BLaER1 treated with 17β-estradiol and CSF1 and Interleukin-3, amounts not matched to agents 10 nM and 100 nM (cell line): Measurements from ENCODE around the gene TMOD1.
A peak's percentile ranks its signal among the peaks of the same experiment; 100 is the strongest.

Experiments used
- H3K27ac ChIP-seq, 11 experiments: shearing (Covaris generic); formaldehyde crosslinking; 2 replicates each; pipeline ENCODE4 v1.8.1; 2022
- H3K27me3 ChIP-seq, 11 experiments: shearing (Covaris generic); formaldehyde crosslinking; 2 replicates each; pipeline ENCODE4 v1.8.1; 2022
- H3K36me3 ChIP-seq, 11 experiments: shearing (Covaris generic); formaldehyde crosslinking; 2 replicates each; pipeline ENCODE4 v1.8.1; 2022
- H3K4me1 ChIP-seq, 10 experiments: shearing (Covaris generic); formaldehyde crosslinking; 2 replicates each; pipeline ENCODE4 v1.8.1; 2022
- H3K4me2 ChIP-seq, 11 experiments: shearing (Covaris generic); formaldehyde crosslinking; 2 replicates each; pipeline ENCODE4 v1.8.1; 2022
- H3K4me3 ChIP-seq, 10 experiments: shearing (Covaris generic); formaldehyde crosslinking; 2 replicates each; pipeline ENCODE4 v1.8.1; 2022
- H3K9ac ChIP-seq, 11 experiments: shearing (Covaris generic); formaldehyde crosslinking; 2 replicates each; pipeline ENCODE4 v1.8.1; 2022
- H3K9me3 ChIP-seq, 11 experiments: shearing (Covaris generic); formaldehyde crosslinking; replicated peaks in 1 of 11; 2 replicates each; pipeline ENCODE4 v1.8.1; 2022
- H4K20me1 ChIP-seq, 11 experiments: shearing (Covaris generic); formaldehyde crosslinking; 2 replicates each; pipeline ENCODE4 v1.8.1; 2022
- Cebpa-rat ChIP-seq, 11 experiments: shearing (Covaris generic); IDR thresholded peaks; 2 replicates each; pipeline ENCODE4 v1.8.1; 2022

TMOD1 gene

GRCh38 chr9:97635026-97635425, 133.6 kb downstream of the TMOD1 start:
- no peaks in the 10 kb centered on the region for H3K9me3 ChIP-seq
- H3K27ac ChIP-seq = peak overlapping the region in 10 of 11 experiments; percentile 92 to 98 (median 94); a peak in 19 of 22 replicates
- peak overlapping the region; percentile 89 to 99 (median 95) for H3K9ac ChIP-seq
- H3K36me3 ChIP-seq = peaks cover 0 to 43% (median 10%) of the 10 kb centered on the region in 11 experiments; a peak in 11 of 22 replicates
- peak overlapping the region; percentile 86 to 99 (median 92) for H3K4me3 ChIP-seq
- H3K27me3 ChIP-seq = no peaks in the 10 kb centered on the region
- peaks cover 36 to 53% (median 43%) of the 10 kb centered on the region in 10 experiments for H3K4me1 ChIP-seq
- TF ChIP-seq Cebpa-rat (IDR thresholded peaks at IDR 0.05) = no peak
- peaks cover 32 to 63% (median 51%) of the 10 kb centered on the region in 11 experiments; a peak in 21 of 22 replicates for H4K20me1 ChIP-seq
- H3K4me2 ChIP-seq = peak overlapping the region; percentile 81 to 94 (median 88)

- peak overlapping the region; percentile 23 to 65 (median 46) for H3K4me2 ChIP-seq
- peaks cover 40 to 81% (median 66%) of the 10 kb centered on the region in 11 experiments; a peak in 21 of 22 replicates for H4K20me1 ChIP-seq
- peak overlapping the region in 3 of 11 experiments; percentile 19 to 26 (median 25); a peak in 2 of 22 replicates for H3K9ac ChIP-seq
- H3K4me1 ChIP-seq = peaks cover 30 to 41% (median 34%) of the 10 kb centered on the region in 10 experiments
- no peak overlapping the region for H3K27ac ChIP-seq
- no peak for TF ChIP-seq Cebpa-rat (IDR thresholded peaks at IDR 0.05)
- H3K9me3 ChIP-seq = no peaks in the 10 kb centered on the region
- peaks cover 18 to 61% (median 24%) of the 10 kb centered on the region in 11 experiments; a peak in 21 of 22 replicates for H3K36me3 ChIP-seq
- no peaks in the 10 kb centered on the region for H3K27me3 ChIP-seq
- H3K4me3 ChIP-seq = no peak overlapping the region
Observed at GRCh38 chr9:97636903-97637302, 135.4 kb downstream of the TMOD1 start.

GRCh38 chr9:97638666-97639065, 137.2 kb downstream of the TMOD1 start:
- no peak overlapping the region for H3K4me3 ChIP-seq
- no peaks in the 10 kb centered on the region for H3K9me3 ChIP-seq
- H3K27ac ChIP-seq = no peak overlapping the region
- H3K9ac ChIP-seq = no peak overlapping the region; a peak in 2 of 22 replicates
- peaks cover 40 to 93% (median 67%) of the 10 kb centered on the region in 11 experiments; a peak in 21 of 22 replicates for H4K20me1 ChIP-seq
- no peaks in the 10 kb centered on the region for H3K27me3 ChIP-seq
- peaks cover 27 to 39% (median 30%) of the 10 kb centered on the region in 10 experiments for H3K4me1 ChIP-seq
- no peak for TF ChIP-seq Cebpa-rat (IDR thresholded peaks at IDR 0.05)
- H3K4me2 ChIP-seq = peak overlapping the region in 2 of 11 experiments; percentile 21 to 30; a peak in 1 of 22 replicates
- H3K36me3 ChIP-seq = peaks cover 36 to 79% (median 41%) of the 10 kb centered on the region in 11 experiments

GRCh38 chr9:97640325-97640724, 138.9 kb downstream of the TMOD1 start:
- Histone ChIP-seq H3K4me3 (no peak overlapping the region), H4K20me1 (peaks cover 40 to 94% (median 71%) of the 10 kb centered on the region in 11 experiments; a peak in 21 of 22 replicates), H3K4me1 (peaks cover 19 to 32% (median 23%) of the 10 kb centered on the region in 10 experiments), H3K36me3 (peaks cover 53 to 92% (median 58%) of the 10 kb centered on the region in 11 experiments), H3K9ac (no peak overlapping the region), H3K27ac (no peak overlapping the region), H3K27me3 (no peaks in the 10 kb centered on the region), H3K4me2 (no peak overlapping the region), H3K9me3 (no peaks in the 10 kb centered on the region)
- no peak for TF ChIP-seq Cebpa-rat (IDR thresholded peaks at IDR 0.05)

GRCh38 chr9:97645720-97646119, 144.3 kb downstream of the TMOD1 start:
- peaks cover 0 to 3% (median 0%) of the 10 kb centered on the region in 10 experiments; a peak in 2 of 20 replicates for H3K4me1 ChIP-seq
- H3K36me3 ChIP-seq = peaks cover 94 to 100% (median 100%) of the 10 kb centered on the region in 11 experiments
- no peak overlapping the region for H3K9ac ChIP-seq
- H3K27ac ChIP-seq = no peak overlapping the region
- H3K4me2 ChIP-seq = no peak overlapping the region
- H3K4me3 ChIP-seq = no peak overlapping the region
- no peak for TF ChIP-seq Cebpa-rat (IDR thresholded peaks at IDR 0.05)
- H4K20me1 ChIP-seq = peaks cover under 1 to 65% (median 26%) of the 10 kb centered on the region in 11 experiments; a peak in 19 of 22 replicates
- no peaks in the 10 kb centered on the region for H3K9me3 ChIP-seq
- no peaks in the 10 kb centered on the region for H3K27me3 ChIP-seq

GRCh38 chr9:97647996-97648395, 146.5 kb downstream of the TMOD1 start:
- Histone ChIP-seq H3K9me3 (no peaks in the 10 kb centered on the region), H3K36me3 (peaks cover 95 to 100% (median 100%) of the 10 kb centered on the region in 11 experiments), H3K4me1 (peaks cover 0 to 17% (median 5%) of the 10 kb centered on the region in 10 experiments; a peak in 8 of 20 replicates), H3K27me3 (no peaks in the 10 kb centered on the region), H3K27ac (no peak overlapping the region), H3K9ac (no peak overlapping the region), H3K4me2 (no peak overlapping the region), H3K4me3 (no peak overlapping the region), H4K20me1 (peaks cover 0 to 65% (median 22%) of the 10 kb centered on the region in 11 experiments; a peak in 15 of 22 replicates)
- TF ChIP-seq Cebpa-rat (IDR thresholded peaks at IDR 0.05) = no peak
